SK-N-SH (cell line): Measurements from ENCODE around the gene NUTM2G. TPM values are rescaled to one million over a fixed set of nuclear protein-coding genes. Genes with fewer than 3 reads are reported as not detected.
"Not testable (repeated sequence)": the region's sequence is repeated elsewhere in the genome, so short reads cannot be mapped to it uniquely, and the experiment has no call there.

Experiments used
- CTCF ChIA-PET: fragments of 300-600, 350-600 bp; formaldehyde crosslinking; extraction: SDS; loops from one replicate; lab custom pipeline; 2021; lab: Yijun Ruan, JAX
- POLR2A ChIA-PET: fragments of 350-600 bp; sonication (Branson Sonifier 250); formaldehyde crosslinking; extraction: SDS; loops from one replicate; lab custom pipeline; 2020; ENCODE audit warnings: antibody characterized with exemption, inconsistent platforms; lab: Yijun Ruan, JAX
- DNase-seq: peaks from one replicate; pipeline ENCODE4 v3.0.0; 2012
- H2AFZ ChIP-seq: fragments of 200-600 bp; sonication (generic); 2 replicates; pipeline ENCODE4 v1.8.1; 2016; ENCODE audit warnings: antibody characterized with exemption, mild to moderate bottlenecking, low read depth
- H3F3A ChIP-seq: fragments of 200-600 bp; sonication (generic); replicated peaks from 2 replicates; pipeline ENCODE3; 2016; ENCODE audit warnings: antibody characterized with exemption, mild to moderate bottlenecking; ENCODE audit not compliant: insufficient read depth
- H3K27ac ChIP-seq, 2 experiments: fragments of 200-500 bp in 1 of 2; fragments of 200-600 bp in 1 of 2; sonication (Bioruptor generic) in 1 of 2; sonication (generic), shearing (Covaris generic) in 1 of 2; 2 replicates each; pipeline versions ENCODE4 v1.5.1 to v1.6.1; 2014 to 2016; ENCODE audit warnings: low read depth in 2 of 2, inconsistent platforms in 1 of 2, low read length in 1 of 2, mild to moderate bottlenecking in 1 of 2, mixed read lengths in 1 of 2
- H3K27me3 ChIP-seq: fragments of 200-600 bp; sonication (generic), shearing (Covaris generic); 2 replicates; pipeline ENCODE4 v1.6.1; 2016; ENCODE audit warnings: mixed run types; ENCODE audit not compliant: insufficient read depth
- H3K36me3 ChIP-seq, 2 experiments: fragments of 200-500 bp in 1 of 2; fragments of 200-600 bp in 1 of 2; sonication (Bioruptor generic) in 1 of 2; sonication (generic) in 1 of 2; replicated peaks in 1 of 2; 2 replicates each; pipeline versions ENCODE3 to v1.5.1; 2014 to 2016; ENCODE audit warnings: low read length in 1 of 2, mild to moderate bottlenecking in 1 of 2; ENCODE audit not compliant: insufficient read depth in 2 of 2, control insufficient read depth in 1 of 2
- H3K4me1 ChIP-seq, 2 experiments: fragments of 200-500 bp in 1 of 2; fragments of 200-600 bp in 1 of 2; sonication (Bioruptor generic) in 1 of 2; sonication (generic), shearing (Covaris generic) in 1 of 2; 2 replicates each; pipeline versions ENCODE4 v1.5.1 to v1.6.1; 2014 to 2016; ENCODE audit warnings: low read depth in 1 of 2, low read length in 1 of 2, mixed run types in 1 of 2; ENCODE audit not compliant: insufficient read depth in 2 of 2, control insufficient read depth in 1 of 2
- H3K4me2 ChIP-seq: fragments of 200-600 bp; sonication (generic), shearing (Covaris generic); 2 replicates; pipeline ENCODE4 v1.6.1; 2017; ENCODE audit warnings: mixed run types
- H3K4me3 ChIP-seq, 2 experiments: fragments of 200-500 bp in 1 of 2; fragments of 200-600 bp in 1 of 2; sonication (Bioruptor generic) in 1 of 2; sonication (generic), shearing (Covaris generic) in 1 of 2; 2 replicates each; pipeline versions ENCODE4 v1.5.1 to v1.8.1; 2014 to 2016; ENCODE audit warnings: low read depth in 2 of 2, inconsistent platforms in 1 of 2, low read length in 1 of 2, mild to moderate bottlenecking in 1 of 2, mixed read lengths in 1 of 2, moderate library complexity in 1 of 2
- H3K79me2 ChIP-seq: fragments of 200-600 bp; sonication (generic); 2 replicates; pipeline ENCODE4 v1.8.1; 2017; ENCODE audit warnings: mild to moderate bottlenecking; ENCODE audit not compliant: insufficient read depth
- H3K9ac ChIP-seq: fragments of 200-600 bp; sonication (generic); 2 replicates; pipeline ENCODE4 v1.6.1; 2017; ENCODE audit warnings: mixed run types
- H3K9me2 ChIP-seq: fragments of 200-600 bp; sonication (generic); 2 replicates; pipeline ENCODE4 v1.6.1; 2017; ENCODE audit warnings: mixed run types
- H3K9me3 ChIP-seq: fragments of 200-600 bp; sonication (generic); 2 replicates; pipeline ENCODE4 v1.6.1; 2017; ENCODE audit warnings: mixed run types, mild to moderate bottlenecking, moderate library complexity
- H4K20me1 ChIP-seq: fragments of 200-600 bp; sonication (generic); 2 replicates; pipeline ENCODE4 v1.6.1; 2017; ENCODE audit warnings: mild to moderate bottlenecking, mixed run types; ENCODE audit not compliant: insufficient read depth
- EP300 ChIP-seq, 2 experiments: IDR thresholded peaks; 2 replicates each; pipeline versions ENCODE4 v1.4.0 to v1.6.1; 2012; ENCODE audit warnings: borderline replicate concordance in 1 of 2, low read depth in 1 of 2, low read length in 1 of 2
- EZH2phosphoT487 ChIP-seq: fragments of 200-600 bp; sonication (generic); IDR thresholded peaks from 2 replicates; pipeline ENCODE4 v1.6.1; 2017; ENCODE audit warnings: low read depth, mixed run types, mild to moderate bottlenecking, antibody characterized with exemption, moderate library complexity, borderline replicate concordance
- FOXJ3 ChIP-seq: sonication (generic); formaldehyde crosslinking; IDR thresholded peaks from 2 replicates; pipeline ENCODE4 v1.5.1; 2020; ENCODE audit warnings: mild to moderate bottlenecking, missing genetic modification reagents
- FOXM1 ChIP-seq: IDR thresholded peaks from 2 replicates; pipeline ENCODE4 v1.4.0; 2012; ENCODE audit warnings: low read depth, mild to moderate bottlenecking
- GABPA ChIP-seq: IDR thresholded peaks from 2 replicates; pipeline ENCODE4 v1.4.0; 2012; ENCODE audit warnings: low read depth, mild to moderate bottlenecking
- MXI1 ChIP-seq: IDR thresholded peaks from 2 replicates; pipeline ENCODE4 v1.6.1; 2012; ENCODE audit warnings: mild to moderate bottlenecking, low read depth, low read length, improper control_type of control experiment
- POLR2AphosphoS5 ChIP-seq: IDR thresholded peaks from 2 replicates; pipeline ENCODE4 v1.6.1; 2012; ENCODE audit warnings: low read depth, low read length
- SMC3 ChIP-seq: IDR thresholded peaks from 2 replicates; pipeline ENCODE4 v1.6.1; 2012; ENCODE audit warnings: low read depth, low read length, improper control_type of control experiment
- TEAD4 ChIP-seq: IDR thresholded peaks from 2 replicates; pipeline ENCODE4 v1.4.0; 2012; ENCODE audit warnings: mild to moderate bottlenecking, borderline replicate concordance; ENCODE audit not compliant: insufficient read depth
- YY1 ChIP-seq: IDR thresholded peaks from 2 replicates; pipeline ENCODE4 v1.4.0; 2012; ENCODE audit warnings: low read depth, mild to moderate bottlenecking
- WGBS: methylation state at CpG from one replicate; pipeline ENCODE4 v1.1.6; 2017; ENCODE audit warnings: low lambda C conversion rate; 5-methylcytosine and 5-hydroxymethylcytosine counted together
- polyA plus RNA-seq, 3 experiments: library from polyadenylated mRNA; depleted of rRNA; stranded (reverse); fragments of >200 nt; gene quantifications; 2 replicates each; pipeline ENCODE4 v1.2.3, GENCODE V29; 2012
- TF ChIP-seq, protein P1 (sequence below): IDR thresholded peaks from 2 replicates; pipeline ENCODE4 v1.4.0; 2012; ENCODE audit warnings: low read depth
- TF ChIP-seq, protein P2 (sequence below): IDR thresholded peaks from 2 replicates; pipeline ENCODE4 v1.4.0; 2012; ENCODE audit warnings: low read depth, borderline replicate concordance
- TF ChIP-seq, protein P3 (sequence below): IDR thresholded peaks from 2 replicates; pipeline ENCODE4 v1.6.1; 2012; ENCODE audit warnings: mild to moderate bottlenecking, low read depth, low read length, moderate library complexity

The NUTM2G gene, protein sequence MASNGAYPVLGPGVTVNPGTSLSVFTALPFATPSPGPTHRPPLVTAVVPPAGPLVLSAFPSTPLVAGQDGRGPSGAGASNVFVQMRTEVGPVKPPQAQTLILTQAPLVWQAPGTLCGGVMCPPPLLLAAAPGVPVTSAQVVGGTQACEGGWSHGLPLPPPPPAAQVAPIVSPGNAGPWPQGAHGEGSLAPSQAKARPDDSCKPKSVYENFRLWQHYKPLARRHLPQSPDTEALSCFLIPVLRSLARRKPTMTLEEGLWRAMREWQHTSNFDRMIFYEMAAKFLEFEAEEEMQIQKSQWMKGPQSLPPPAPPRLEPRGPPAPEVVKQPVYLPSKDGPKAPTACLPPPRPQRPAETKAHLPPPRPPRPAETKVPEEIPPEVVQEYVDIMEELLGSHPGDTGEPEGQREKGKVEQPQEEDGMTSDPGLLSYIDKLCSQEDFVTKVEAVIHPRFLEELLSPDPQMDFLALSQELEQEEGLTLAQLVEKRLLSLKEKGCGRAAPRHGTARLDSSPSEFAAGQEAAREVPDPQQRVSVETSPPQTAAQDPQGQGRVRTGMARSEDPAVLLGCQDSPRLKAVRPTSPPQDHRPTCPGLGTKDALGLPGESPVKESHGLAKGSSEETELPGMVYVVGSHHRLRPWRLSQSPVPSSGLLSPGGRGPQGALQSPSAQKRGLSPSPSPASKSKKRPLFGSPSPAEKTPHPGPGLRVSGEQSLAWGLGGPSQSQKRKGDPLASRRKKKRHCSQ
- polyA plus RNA-seq (2012; rRNA removed): not detected in 2 replicates
- not detected in 2 replicates for polyA plus RNA-seq (2012; cell fraction: cytosol; rRNA removed)
- not detected in 2 replicates for polyA plus RNA-seq (2012; cell fraction: nucleus; rRNA removed)

DNA sequence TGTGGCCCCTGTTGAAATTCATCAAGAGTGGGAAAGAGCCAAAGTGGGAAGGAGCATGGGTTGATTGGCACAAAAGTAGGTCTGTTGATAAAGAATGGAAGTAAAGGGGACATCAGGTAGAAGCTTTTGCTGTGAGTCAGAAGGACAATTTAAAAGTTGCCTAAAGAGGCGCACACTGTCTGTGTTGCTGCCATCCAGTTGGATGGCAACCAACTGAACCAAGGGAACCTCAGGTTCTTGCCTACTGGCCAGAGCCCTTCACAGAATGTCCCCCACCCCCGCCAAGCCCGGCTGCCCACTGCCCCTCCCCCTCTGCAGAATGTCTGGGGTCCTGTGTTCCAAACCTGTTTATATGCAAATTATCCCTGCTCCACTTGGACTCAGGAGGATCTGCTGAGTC lies at the start of gene NUTM2G:
Gene NUTM2G, plus strand, starts transcription at position 301 of the 400 bp plus-strand sequence. CDS start 182 bp downstream, outside the sequence.
- H3K36me3 ChIP-seq, H3K4me1 ChIP-seq, H3K4me2 ChIP-seq, H3K27me3 ChIP-seq, H3K27ac ChIP-seq, H3K9me2 ChIP-seq, H4K20me1 ChIP-seq, H3K79me2 ChIP-seq, H3K4me3 ChIP-seq, CTCF ChIA-PET, POLR2A ChIA-PET, H3F3A ChIP-seq, H2AFZ ChIP-seq, H3K9ac ChIP-seq, H3K9me3 ChIP-seq, DNase-seq: not testable (repeated sequence)
- WGBS: no CpG with 5 or more reads among the region's 3 CpGs

DNA sequence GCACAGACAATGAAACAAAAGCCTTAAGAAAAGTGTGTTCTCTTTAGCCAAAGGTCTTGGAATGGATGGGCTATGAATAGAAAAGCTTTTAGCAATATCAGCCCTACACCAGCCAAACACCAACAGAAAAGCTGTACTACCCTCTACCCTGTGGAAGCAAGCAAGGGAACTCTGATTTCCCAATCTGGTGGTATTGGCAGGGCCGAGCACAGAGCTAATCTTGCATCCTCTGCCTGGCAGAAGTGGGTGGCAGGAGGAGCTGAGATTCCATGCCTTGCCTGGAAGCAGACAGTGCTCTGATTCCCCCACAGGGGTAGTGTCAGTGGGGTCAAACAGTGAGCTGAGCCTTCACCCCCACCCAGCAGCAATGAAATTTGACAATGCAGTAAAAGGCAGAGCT lies 44.7 kb upstream of the NUTM2G start:
- H3K9ac ChIP-seq: no peak overlapping the region
- no peak overlapping the region for H3K4me3 ChIP-seq
- H3K27ac ChIP-seq: no peak overlapping the region
- POLR2A ChIA-PET: no interaction called here
- no peaks in the 10 kb centered on the region for H3F3A ChIP-seq
- no peaks in the 10 kb centered on the region for H3K9me2 ChIP-seq
- no peaks in the 10 kb centered on the region; a peak in 1 of 4 replicates for H3K4me1 ChIP-seq
- TF ChIP-seq EZH2phosphoT487: no peak
- TF ChIP-seq, protein P1, sequence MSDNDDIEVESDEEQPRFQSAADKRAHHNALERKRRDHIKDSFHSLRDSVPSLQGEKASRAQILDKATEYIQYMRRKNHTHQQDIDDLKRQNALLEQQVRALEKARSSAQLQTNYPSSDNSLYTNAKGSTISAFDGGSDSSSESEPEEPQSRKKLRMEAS: no peak
- TF ChIP-seq MXI1: no peak
- TF ChIP-seq FOXM1: no peak
- TF ChIP-seq SMC3: no peak
- TF ChIP-seq TEAD4: no peak
- TF ChIP-seq, protein P2, sequence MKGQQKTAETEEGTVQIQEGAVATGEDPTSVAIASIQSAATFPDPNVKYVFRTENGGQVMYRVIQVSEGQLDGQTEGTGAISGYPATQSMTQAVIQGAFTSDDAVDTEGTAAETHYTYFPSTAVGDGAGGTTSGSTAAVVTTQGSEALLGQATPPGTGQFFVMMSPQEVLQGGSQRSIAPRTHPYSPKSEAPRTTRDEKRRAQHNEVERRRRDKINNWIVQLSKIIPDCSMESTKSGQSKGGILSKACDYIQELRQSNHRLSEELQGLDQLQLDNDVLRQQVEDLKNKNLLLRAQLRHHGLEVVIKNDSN: no peak
- no peak for TF ChIP-seq GABPA
- no peak for TF ChIP-seq POLR2AphosphoS5
- no peak for TF ChIP-seq YY1
- TF ChIP-seq, protein P3, sequence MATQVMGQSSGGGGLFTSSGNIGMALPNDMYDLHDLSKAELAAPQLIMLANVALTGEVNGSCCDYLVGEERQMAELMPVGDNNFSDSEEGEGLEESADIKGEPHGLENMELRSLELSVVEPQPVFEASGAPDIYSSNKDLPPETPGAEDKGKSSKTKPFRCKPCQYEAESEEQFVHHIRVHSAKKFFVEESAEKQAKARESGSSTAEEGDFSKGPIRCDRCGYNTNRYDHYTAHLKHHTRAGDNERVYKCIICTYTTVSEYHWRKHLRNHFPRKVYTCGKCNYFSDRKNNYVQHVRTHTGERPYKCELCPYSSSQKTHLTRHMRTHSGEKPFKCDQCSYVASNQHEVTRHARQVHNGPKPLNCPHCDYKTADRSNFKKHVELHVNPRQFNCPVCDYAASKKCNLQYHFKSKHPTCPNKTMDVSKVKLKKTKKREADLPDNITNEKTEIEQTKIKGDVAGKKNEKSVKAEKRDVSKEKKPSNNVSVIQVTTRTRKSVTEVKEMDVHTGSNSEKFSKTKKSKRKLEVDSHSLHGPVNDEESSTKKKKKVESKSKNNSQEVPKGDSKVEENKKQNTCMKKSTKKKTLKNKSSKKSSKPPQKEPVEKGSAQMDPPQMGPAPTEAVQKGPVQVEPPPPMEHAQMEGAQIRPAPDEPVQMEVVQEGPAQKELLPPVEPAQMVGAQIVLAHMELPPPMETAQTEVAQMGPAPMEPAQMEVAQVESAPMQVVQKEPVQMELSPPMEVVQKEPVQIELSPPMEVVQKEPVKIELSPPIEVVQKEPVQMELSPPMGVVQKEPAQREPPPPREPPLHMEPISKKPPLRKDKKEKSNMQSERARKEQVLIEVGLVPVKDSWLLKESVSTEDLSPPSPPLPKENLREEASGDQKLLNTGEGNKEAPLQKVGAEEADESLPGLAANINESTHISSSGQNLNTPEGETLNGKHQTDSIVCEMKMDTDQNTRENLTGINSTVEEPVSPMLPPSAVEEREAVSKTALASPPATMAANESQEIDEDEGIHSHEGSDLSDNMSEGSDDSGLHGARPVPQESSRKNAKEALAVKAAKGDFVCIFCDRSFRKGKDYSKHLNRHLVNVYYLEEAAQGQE: no peak
- no peak for TF ChIP-seq FOXJ3 (CRISPR knock-in tag)
- no peak for TF ChIP-seq EP300 (IDR thresholded peaks at IDR 0.05; ENCODE audit: borderline replicate concordance in 1 of 2, low read depth in 1 of 2, low read length in 1 of 2)
- TF ChIP-seq, all 33 proteins: peak for 0
- no peaks in the 10 kb centered on the region for H3K27me3 ChIP-seq
- no peak overlapping the region for H2AFZ ChIP-seq
- no peaks in the 10 kb centered on the region for H3K36me3 ChIP-seq
- H3K9me3 ChIP-seq: no peaks in the 10 kb centered on the region
- no peaks in the 10 kb centered on the region for H4K20me1 ChIP-seq
- no peak overlapping the region for H3K4me2 ChIP-seq
- H3K79me2 ChIP-seq: no peaks in the 10 kb centered on the region
- CTCF ChIA-PET: interaction anchor here (1.1 to 1.6 kb wide), 2 partner anchors 8 to 27 kb away, joined by 4 to 8 read pairs; no protein-coding TSS in a partner anchor
- DNase-seq: no peak
- 60% methylated on average over 1 of the region's 1 CpG for WGBS
